GM23338 (cell line): ENCODE results near the gene INS. TPM values are rescaled to one million over a fixed set of nuclear protein-coding genes. Genes with fewer than 3 reads are reported as not detected.

ENCODE experiments used
- ATAC-seq: fragments of 200-7000 bp; cut with Tn5 transposase; 3 replicates; pipeline ENCODE4 v1.9.1; 2020
- DNase-seq: peaks from one replicate; pipeline ENCODE4 v3.0.0-alpha.2; 2015; ENCODE audit warnings: low spot score
- H2AFZ ChIP-seq: fragments of 200-600 bp; sonication (generic); 2 replicates; pipeline ENCODE4 v1.8.0; 2016; ENCODE audit warnings: antibody characterized with exemption, mild to moderate bottlenecking, moderate library complexity
- H3F3A ChIP-seq: fragments of 200-600 bp; sonication (generic); replicated peaks from 2 replicates; pipeline ENCODE4 v1.8.0; 2017; ENCODE audit warnings: antibody characterized with exemption, mixed run types, low read depth
- H3K27ac ChIP-seq: fragments of 200-600 bp; sonication (generic); 2 replicates; pipeline ENCODE4 v1.6.1; 2016; ENCODE audit warnings: low read depth
- H3K27me3 ChIP-seq: fragments of 200-600 bp; sonication (generic); 2 replicates; pipeline ENCODE4 v1.8.0; 2016; ENCODE audit warnings: mild to moderate bottlenecking, mixed run types, moderate library complexity; ENCODE audit not compliant: insufficient read depth
- H3K36me3 ChIP-seq: fragments of 200-600 bp; sonication (generic); 2 replicates; pipeline ENCODE4 v1.8.0; 2016; ENCODE audit warnings: mild to moderate bottlenecking; ENCODE audit not compliant: insufficient read depth
- H3K4me1 ChIP-seq: fragments of 200-600 bp; sonication (generic); 2 replicates; pipeline ENCODE4 v1.8.0; 2016; ENCODE audit warnings: mild to moderate bottlenecking, moderate library complexity; ENCODE audit not compliant: insufficient read depth
- H3K4me2 ChIP-seq: fragments of 200-600 bp; sonication (generic); 2 replicates; pipeline ENCODE4 v1.7.1; 2017; ENCODE audit warnings: mixed run types
- H3K4me3 ChIP-seq: fragments of 200-600 bp; sonication (generic); 2 replicates; pipeline ENCODE4 v1.6.1; 2016; ENCODE audit warnings: mixed run types
- H3K79me2 ChIP-seq: fragments of 200-600 bp; sonication (generic); replicated peaks from 2 replicates; pipeline ENCODE4 v1.8.0; 2017; ENCODE audit warnings: mild to moderate bottlenecking; ENCODE audit not compliant: insufficient read depth
- H3K9me2 ChIP-seq: fragments of 200-600 bp; sonication (generic); 2 replicates; pipeline ENCODE4 v1.8.0; 2017; ENCODE audit not compliant: insufficient read depth
- H4K20me1 ChIP-seq: fragments of 200-600 bp; sonication (generic); replicated peaks from 2 replicates; pipeline ENCODE4 v1.8.0; 2017; ENCODE audit warnings: mild to moderate bottlenecking; ENCODE audit not compliant: insufficient read depth
- H3K27ac Mint-ChIP-seq: 2 replicates; pipeline ENCODE4 v1.8.0; 2020; ENCODE audit warnings: inconsistent platforms, mild to moderate bottlenecking, moderate library complexity, mixed read lengths
- H3K27me3 Mint-ChIP-seq: 3 replicates; pipeline ENCODE4 v1.8.0; 2022; ENCODE audit warnings: low read depth, mild to moderate bottlenecking, moderate library complexity, mixed read lengths, inconsistent platforms; ENCODE audit not compliant: insufficient read depth, poor library complexity
- H3K36me3 Mint-ChIP-seq: 3 replicates; pipeline ENCODE4 v1.8.0; 2021; ENCODE audit warnings: low read depth, mild to moderate bottlenecking, inconsistent platforms, moderate library complexity, mixed read lengths
- H3K4me1 Mint-ChIP-seq: 3 replicates; pipeline ENCODE4 v1.8.0; 2020; ENCODE audit warnings: mild to moderate bottlenecking, inconsistent platforms, mixed read lengths
- H3K4me3 Mint-ChIP-seq: 3 replicates; pipeline ENCODE4 v1.8.0; 2021; ENCODE audit warnings: moderate library complexity, mild to moderate bottlenecking, inconsistent platforms, mixed read lengths
- H3K9me3 Mint-ChIP-seq: 3 replicates; pipeline ENCODE4 v1.8.0; 2020; ENCODE audit warnings: moderate library complexity, mild to moderate bottlenecking, inconsistent platforms, mixed read lengths
- CREB1 ChIP-seq: fragments of 250-450 bp; sonication (Bioruptor Pico); IDR thresholded peaks from 2 replicates; pipeline ENCODE4 v1.5.0; 2020; ENCODE audit warnings: low read depth, mild to moderate bottlenecking, moderate library complexity
- ETS1 ChIP-seq: IDR thresholded peaks from 2 replicates; pipeline ENCODE4 v1.6.1; 2016; ENCODE audit warnings: antibody characterized with exemption
- EZH2 ChIP-seq: fragments of 200-600 bp; sonication (generic); IDR thresholded peaks from one replicate; pipeline ENCODE4 v1.8.0; 2017; ENCODE audit warnings: antibody characterized with exemption, mild to moderate bottlenecking, low read depth; ENCODE audit not compliant: unreplicated experiment
- EZH2phosphoT487 ChIP-seq: fragments of 200-600 bp; sonication (generic); IDR thresholded peaks from one replicate; pipeline ENCODE4 v1.8.1; 2018; ENCODE audit warnings: antibody characterized with exemption; ENCODE audit not compliant: unreplicated experiment
- JUNB ChIP-seq: IDR thresholded peaks from one replicate; pipeline ENCODE4 v1.6.1; 2016; ENCODE audit warnings: antibody characterized with exemption; ENCODE audit not compliant: unreplicated experiment
- NANOG ChIP-seq: IDR thresholded peaks from 2 replicates; pipeline ENCODE4 v1.6.1; 2016; ENCODE audit warnings: antibody characterized with exemption, borderline replicate concordance
- POLR2AphosphoS5 ChIP-seq: IDR thresholded peaks from 2 replicates; pipeline ENCODE4 v1.6.1; 2016; ENCODE audit warnings: antibody characterized with exemption, low read depth
- ZNF114 ChIP-seq: fragments of 250-450 bp; sonication (Bioruptor Pico); IDR thresholded peaks from 2 replicates; pipeline ENCODE4 v1.5.0; 2020; ENCODE audit warnings: mild to moderate bottlenecking, moderate library complexity
- ZNF331 ChIP-seq: fragments of 250-450 bp; sonication (Bioruptor Pico); IDR thresholded peaks from 2 replicates; pipeline ENCODE4 v1.5.0; 2020; ENCODE audit warnings: low read depth, mild to moderate bottlenecking, moderate library complexity
- polyA plus RNA-seq: library from polyadenylated mRNA; unstranded; fragments of >200 nt; fragmentation: Nextera tagmentation; extraction: Ambion mirVana; gene quantifications from 2 replicates; pipeline ENCODE4 v1.2.1, GENCODE V29; 2016
- total RNA-seq: library from RNA; depleted of rRNA; stranded (reverse); fragments of >200 nt; shearing (Covaris generic); gene quantifications from 2 replicates; pipeline ENCODE4 v1.2.3, GENCODE V29; 2014
- TF ChIP-seq, protein P1 (sequence below): IDR thresholded peaks from one replicate; pipeline ENCODE4 v1.6.1; 2018; ENCODE audit warnings: antibody characterized with exemption; ENCODE audit not compliant: unreplicated experiment
- TF ChIP-seq, protein P2 (sequence below), 2 experiments: fragments of 200-600 bp in 1 of 2; sonication (generic) in 1 of 2; conservative IDR thresholded peaks; 2 replicates each; pipeline versions ENCODE4 v1.5.1 to v1.6.1; 2016 to 2017; ENCODE audit warnings: antibody characterized with exemption in 2 of 2, low read depth in 2 of 2, mild to moderate bottlenecking in 2 of 2, moderate library complexity in 1 of 2

INS gene
- total and polyA plus RNA-seq, 2 experiments from 2014 or later: not detected

GRCh38 chr11:2169005-2169378 lies 8.0 kb upstream of the INS start (continued):
- TF ChIP-seq NANOG (no peak), CREB1 (CRISPR knock-in tag) (no peak), JUNB (no peak), ETS1 (no peak), POLR2AphosphoS5 (no peak), ZNF114 (no peak)
- TF ChIP-seq, protein P1, sequence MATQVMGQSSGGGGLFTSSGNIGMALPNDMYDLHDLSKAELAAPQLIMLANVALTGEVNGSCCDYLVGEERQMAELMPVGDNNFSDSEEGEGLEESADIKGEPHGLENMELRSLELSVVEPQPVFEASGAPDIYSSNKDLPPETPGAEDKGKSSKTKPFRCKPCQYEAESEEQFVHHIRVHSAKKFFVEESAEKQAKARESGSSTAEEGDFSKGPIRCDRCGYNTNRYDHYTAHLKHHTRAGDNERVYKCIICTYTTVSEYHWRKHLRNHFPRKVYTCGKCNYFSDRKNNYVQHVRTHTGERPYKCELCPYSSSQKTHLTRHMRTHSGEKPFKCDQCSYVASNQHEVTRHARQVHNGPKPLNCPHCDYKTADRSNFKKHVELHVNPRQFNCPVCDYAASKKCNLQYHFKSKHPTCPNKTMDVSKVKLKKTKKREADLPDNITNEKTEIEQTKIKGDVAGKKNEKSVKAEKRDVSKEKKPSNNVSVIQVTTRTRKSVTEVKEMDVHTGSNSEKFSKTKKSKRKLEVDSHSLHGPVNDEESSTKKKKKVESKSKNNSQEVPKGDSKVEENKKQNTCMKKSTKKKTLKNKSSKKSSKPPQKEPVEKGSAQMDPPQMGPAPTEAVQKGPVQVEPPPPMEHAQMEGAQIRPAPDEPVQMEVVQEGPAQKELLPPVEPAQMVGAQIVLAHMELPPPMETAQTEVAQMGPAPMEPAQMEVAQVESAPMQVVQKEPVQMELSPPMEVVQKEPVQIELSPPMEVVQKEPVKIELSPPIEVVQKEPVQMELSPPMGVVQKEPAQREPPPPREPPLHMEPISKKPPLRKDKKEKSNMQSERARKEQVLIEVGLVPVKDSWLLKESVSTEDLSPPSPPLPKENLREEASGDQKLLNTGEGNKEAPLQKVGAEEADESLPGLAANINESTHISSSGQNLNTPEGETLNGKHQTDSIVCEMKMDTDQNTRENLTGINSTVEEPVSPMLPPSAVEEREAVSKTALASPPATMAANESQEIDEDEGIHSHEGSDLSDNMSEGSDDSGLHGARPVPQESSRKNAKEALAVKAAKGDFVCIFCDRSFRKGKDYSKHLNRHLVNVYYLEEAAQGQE: no peak

- no peaks in the 10 kb centered on the region for H3K36me3 Mint-ChIP-seq
Measured at GRCh38 chr11:2168286-2169004, 7.4 kb upstream of the INS start.

More at GRCh38 chr11:2168286-2169004, 7.4 kb upstream of the INS start:
- ATAC-seq: no peak
- no peak for DNase-seq
- Histone ChIP-seq H3K27ac (no peak overlapping the region), H3K4me3 (no peak overlapping the region), H3K36me3 (no peaks in the 10 kb centered on the region), H3K79me2 (no peaks in the 10 kb centered on the region), H3K4me1 (no peaks in the 10 kb centered on the region), H3F3A (no peaks in the 10 kb centered on the region), H3K4me2 (no peak overlapping the region), H3K27me3 (no peaks in the 10 kb centered on the region), H4K20me1 (no peaks in the 10 kb centered on the region), H3K9me2 (no peaks in the 10 kb centered on the region), H2AFZ (no peak overlapping the region)
- Mint-ChIP-seq H3K27me3 (peaks cover 15% of the 10 kb centered on the region), H3K9me3 (no peaks in the 10 kb centered on the region), H3K4me1 (no peaks in the 10 kb centered on the region), H3K27ac (no peak overlapping the region), H3K4me3 (no peak overlapping the region)
- no peak for TF ChIP-seq CREB1 (CRISPR knock-in tag)
- no peak for TF ChIP-seq ZNF331
- no peak for TF ChIP-seq ETS1
- no peak for TF ChIP-seq POLR2AphosphoS5
- TF ChIP-seq EZH2phosphoT487: no peak
- TF ChIP-seq, protein P2, sequence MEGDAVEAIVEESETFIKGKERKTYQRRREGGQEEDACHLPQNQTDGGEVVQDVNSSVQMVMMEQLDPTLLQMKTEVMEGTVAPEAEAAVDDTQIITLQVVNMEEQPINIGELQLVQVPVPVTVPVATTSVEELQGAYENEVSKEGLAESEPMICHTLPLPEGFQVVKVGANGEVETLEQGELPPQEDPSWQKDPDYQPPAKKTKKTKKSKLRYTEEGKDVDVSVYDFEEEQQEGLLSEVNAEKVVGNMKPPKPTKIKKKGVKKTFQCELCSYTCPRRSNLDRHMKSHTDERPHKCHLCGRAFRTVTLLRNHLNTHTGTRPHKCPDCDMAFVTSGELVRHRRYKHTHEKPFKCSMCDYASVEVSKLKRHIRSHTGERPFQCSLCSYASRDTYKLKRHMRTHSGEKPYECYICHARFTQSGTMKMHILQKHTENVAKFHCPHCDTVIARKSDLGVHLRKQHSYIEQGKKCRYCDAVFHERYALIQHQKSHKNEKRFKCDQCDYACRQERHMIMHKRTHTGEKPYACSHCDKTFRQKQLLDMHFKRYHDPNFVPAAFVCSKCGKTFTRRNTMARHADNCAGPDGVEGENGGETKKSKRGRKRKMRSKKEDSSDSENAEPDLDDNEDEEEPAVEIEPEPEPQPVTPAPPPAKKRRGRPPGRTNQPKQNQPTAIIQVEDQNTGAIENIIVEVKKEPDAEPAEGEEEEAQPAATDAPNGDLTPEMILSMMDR (conservative IDR thresholded peaks at IDR 0.05; ENCODE audit: low read depth in 2 of 2): no peak
- TF ChIP-seq NANOG: no peak
- no peak for TF ChIP-seq ZNF114
- no peak for TF ChIP-seq EZH2
